H7 (cell line): ENCODE results near the gene PLXNA4. TPM values are rescaled to one million over a fixed set of nuclear protein-coding genes. Genes with fewer than 3 reads are reported as not detected.

Source experiments
- DNase-seq: peaks from one replicate; pipeline ENCODE4 v3.0.0; 2012
- H3K27me3 ChIP-seq: 2 replicates; pipeline ENCODE4 v1.6.0; 2011; ENCODE audit warnings: mild to moderate bottlenecking, low read length; ENCODE audit not compliant: control insufficient read depth, insufficient read depth
- H3K36me3 ChIP-seq: replicated peaks from 2 replicates; pipeline ENCODE4 v1.5.1; 2011; ENCODE audit warnings: low read length; ENCODE audit not compliant: control insufficient read depth, insufficient read depth
- H3K4me3 ChIP-seq: 2 replicates; pipeline ENCODE4 v1.5.1; 2011; ENCODE audit warnings: low read depth, mild to moderate bottlenecking, control low read depth, low read length, moderate library complexity; ENCODE audit not compliant: insufficient read depth
- total RNA-seq: library from RNA; depleted of rRNA; stranded (reverse); fragments of >200 nt; shearing (Covaris generic); gene quantifications from 2 replicates; pipeline ENCODE4 v1.2.3, GENCODE V29; 2014; rRNA removed

The PLXNA4 gene
- 0.59 and 1.0 TPM in 2 replicates for total RNA-seq

DNA sequence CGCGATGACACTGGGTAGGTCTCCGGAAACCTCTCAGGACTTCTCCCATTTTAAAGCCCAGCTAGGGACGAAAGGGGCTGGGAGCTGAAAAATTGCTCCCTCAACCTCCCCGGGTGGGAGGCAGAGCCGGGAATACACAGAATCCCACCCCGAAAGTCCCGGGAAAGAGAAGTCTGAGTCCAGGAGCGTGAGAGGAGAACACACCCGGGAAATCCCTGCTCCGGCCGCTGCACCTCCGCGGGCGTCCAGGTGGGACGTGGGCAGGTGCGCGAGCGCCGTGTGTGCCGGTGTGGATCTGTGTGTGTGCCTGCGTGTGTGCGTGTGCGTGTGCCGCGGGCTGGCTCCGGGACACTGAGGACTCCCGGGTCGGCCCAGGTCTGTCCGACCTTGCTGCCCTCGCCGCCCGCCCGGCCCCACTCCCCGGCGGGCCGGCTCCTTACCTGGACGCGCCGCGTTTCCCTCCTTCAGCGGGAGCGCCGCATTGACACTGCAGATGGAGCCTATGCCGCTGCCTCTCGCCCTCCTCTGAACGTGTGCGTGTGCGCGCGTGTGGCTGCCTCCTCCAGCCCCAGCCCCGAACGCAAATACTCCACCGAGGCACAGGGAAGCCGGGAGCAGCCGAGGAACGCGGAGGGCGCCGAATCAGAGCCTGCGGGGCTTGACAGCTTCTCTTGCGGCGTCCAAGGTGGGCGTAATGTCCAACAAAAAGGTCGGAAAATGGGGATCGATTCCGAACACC lies at the start of gene PLXNA4:
PLXNA4 (minus strand) TSS at position 489 of the 739 bp plus-strand sequence. CDS start 67,777 bp downstream, outside the sequence.
- Histone ChIP-seq H3K27me3 (peaks cover 67% of the 10 kb centered on the region), H3K36me3 (no peaks in the 10 kb centered on the region), H3K4me3 (peak within 1 kb of the TSS; percentile 40)
- peak; percentile 75 for DNase-seq

- Histone ChIP-seq H3K4me3 (no peak overlapping the region), H3K27me3 (no peaks in the 10 kb centered on the region), H3K36me3 (no peaks in the 10 kb centered on the region)
- DNase-seq: no peak
Measured at GRCh38 chr7:132625651-132626050, 49.4 kb upstream of the PLXNA4 start.

- H3K36me3 ChIP-seq: no peaks in the 10 kb centered on the region
- DNase-seq: no peak
- no peaks in the 10 kb centered on the region for H3K27me3 ChIP-seq
- no peak overlapping the region for H3K4me3 ChIP-seq
Measured at GRCh38 chr7:132622081-132622480, 45.8 kb upstream of the PLXNA4 start.

DNA sequence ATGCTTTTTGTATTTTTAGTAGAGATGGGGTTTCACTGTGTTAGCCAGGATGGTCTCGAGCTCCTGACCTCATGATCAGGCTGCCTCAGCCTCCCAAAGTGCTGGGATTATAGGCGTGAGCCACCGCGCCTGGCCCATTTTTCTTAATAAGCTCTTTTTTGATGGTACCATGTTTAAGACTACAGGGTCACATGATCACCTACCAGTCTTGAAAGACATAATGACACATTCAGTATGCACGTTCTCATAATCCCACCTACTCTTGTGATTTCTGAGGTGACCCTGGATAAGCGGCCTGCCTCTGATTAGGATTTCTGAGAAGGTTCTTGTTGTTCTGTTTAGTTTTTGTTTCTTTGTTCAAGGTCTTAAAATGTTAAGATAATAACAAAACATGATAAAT lies 43.7 kb upstream of the PLXNA4 start:
- Histone ChIP-seq H3K36me3 (no peaks in the 10 kb centered on the region), H3K27me3 (peaks cover 8% of the 10 kb centered on the region; the same call in 1 of the 2 replicates), H3K4me3 (no peak overlapping the region)
- no peak for DNase-seq

DNA sequence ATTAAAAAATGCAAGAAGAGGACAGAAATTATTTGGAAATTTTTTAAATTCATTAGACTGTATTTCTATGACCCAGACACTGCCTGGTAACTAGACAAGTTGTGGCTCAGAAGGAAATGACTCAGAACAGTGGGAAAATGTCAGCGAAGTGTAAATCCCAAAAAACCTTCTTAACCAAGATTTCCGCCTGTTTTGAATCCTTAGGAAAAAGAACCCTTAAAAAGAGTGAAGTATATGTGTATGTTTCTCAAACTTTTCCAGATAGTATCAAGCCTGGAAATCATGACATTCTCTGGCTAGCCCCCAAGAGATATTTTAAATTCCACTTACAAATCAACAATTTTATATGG lies 42.7 kb upstream of the PLXNA4 start:
- no peaks in the 10 kb centered on the region for H3K36me3 ChIP-seq
- H3K4me3 ChIP-seq: no peak overlapping the region
- DNase-seq: no peak
- peaks cover 8% of the 10 kb centered on the region; the same call in 1 of the 2 replicates for H3K27me3 ChIP-seq

DNA sequence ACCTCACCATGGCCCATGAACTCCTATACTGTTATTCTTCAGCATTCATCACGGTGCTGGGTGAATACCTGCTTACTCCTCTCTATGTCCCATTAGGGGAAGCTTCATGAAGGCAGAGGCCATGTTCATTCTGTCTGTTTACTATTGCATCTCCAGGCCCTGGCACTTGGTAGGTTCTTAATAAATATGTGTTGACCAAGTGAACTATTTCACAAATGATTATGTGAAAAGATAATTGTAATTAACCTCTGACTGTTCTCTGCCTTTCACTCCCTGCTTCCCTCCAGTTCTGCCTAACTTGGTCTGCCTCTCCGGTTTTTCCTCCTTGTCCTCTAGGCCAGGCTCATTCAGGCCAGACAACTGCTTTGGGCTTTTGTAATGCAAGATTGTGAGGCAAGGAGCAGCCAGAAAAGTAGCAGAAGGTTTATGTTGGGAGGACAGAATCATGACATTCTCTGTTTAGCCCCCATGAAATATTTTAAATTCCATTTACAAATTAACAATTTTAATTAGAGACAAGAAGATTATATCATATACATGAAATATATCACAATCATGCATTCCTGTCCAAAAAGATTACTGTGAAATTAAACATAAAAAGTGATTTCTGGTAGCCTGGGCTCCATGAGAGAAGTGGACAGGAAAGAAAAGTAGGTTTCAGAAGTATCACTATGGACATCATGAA lies 42.1 kb upstream of the PLXNA4 start:
- H3K36me3 ChIP-seq: no peaks in the 10 kb centered on the region
- peak; percentile 46 for DNase-seq
- H3K27me3 ChIP-seq: peaks cover 8% of the 10 kb centered on the region; the same call in 1 of the 2 replicates
- no peak overlapping the region for H3K4me3 ChIP-seq

DNA sequence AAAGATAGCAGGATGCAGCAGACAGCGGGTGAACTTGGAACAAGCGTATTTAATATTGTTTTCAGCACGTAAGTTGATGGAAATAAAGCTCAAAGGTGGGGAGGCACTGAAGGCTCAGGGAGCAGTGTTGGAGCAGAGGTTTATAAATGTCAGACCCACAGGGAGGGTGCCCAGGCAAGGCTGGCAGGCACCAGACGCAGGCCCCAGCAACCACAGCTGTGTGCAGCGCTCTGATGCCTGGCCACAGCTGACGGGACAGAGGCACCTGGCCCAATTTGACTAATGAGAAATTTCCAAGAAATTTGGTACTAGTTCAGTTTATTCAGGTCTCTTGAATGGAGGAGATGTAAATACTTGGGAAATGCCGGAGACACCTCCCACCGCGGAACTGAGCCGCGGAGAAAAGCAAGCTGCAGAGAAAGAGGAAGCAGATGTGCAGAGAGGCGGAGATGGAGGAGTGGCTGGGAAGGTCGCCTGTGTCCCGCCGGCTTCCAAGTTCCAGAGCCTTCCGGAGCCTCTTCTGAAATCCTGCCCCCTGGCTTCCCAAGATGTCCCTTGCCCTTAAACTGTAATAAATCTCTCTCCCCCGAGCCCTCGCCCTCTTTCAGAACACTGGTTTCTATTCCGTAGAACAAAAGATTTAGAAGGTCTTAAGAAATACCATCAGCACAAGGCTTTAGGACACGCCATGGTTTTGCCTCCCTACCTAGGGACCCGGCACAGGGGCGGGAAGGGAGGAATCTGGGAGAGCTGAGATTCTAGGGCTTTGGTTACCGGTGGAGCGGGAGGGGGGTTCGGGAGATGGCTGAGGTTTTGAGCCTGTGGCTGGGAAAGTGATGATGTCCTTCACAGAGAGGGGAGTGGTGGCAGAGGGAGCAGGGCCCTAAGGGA lies 38.4 kb upstream of the PLXNA4 start:
- no peaks in the 10 kb centered on the region for H3K36me3 ChIP-seq
- H3K4me3 ChIP-seq: peak overlapping the region; percentile 50
- DNase-seq: peak; percentile 86
- peaks cover 8% of the 10 kb centered on the region; the same call in 1 of the 2 replicates for H3K27me3 ChIP-seq

- peaks cover 8% of the 10 kb centered on the region; the same call in 1 of the 2 replicates for H3K27me3 ChIP-seq
- DNase-seq: no peak
Measured at GRCh38 chr7:132613737-132614136, 37.5 kb upstream of the PLXNA4 start.

GRCh38 chr7:132610995-132611394 lies 34.7 kb upstream of the PLXNA4 start:
- DNase-seq: no peak
- H3K27me3 ChIP-seq: peaks cover 6% of the 10 kb centered on the region; the same call in 1 of the 2 replicates
- H3K36me3 ChIP-seq: no peaks in the 10 kb centered on the region
- no peak overlapping the region for H3K4me3 ChIP-seq

More at GRCh38 chr7:132613737-132614136, 37.5 kb upstream of the PLXNA4 start:
- Histone ChIP-seq H3K4me3 (no peak overlapping the region), H3K36me3 (no peaks in the 10 kb centered on the region)

- DNase-seq: no peak
- H3K4me3 ChIP-seq: no peak overlapping the region
- H3K36me3 ChIP-seq: no peaks in the 10 kb centered on the region
- H3K27me3 ChIP-seq: no peaks in the 10 kb centered on the region; the same call in 1 of the 2 replicates
Measured at GRCh38 chr7:132609906-132610520, 33.7 kb upstream of the PLXNA4 start.

GRCh38 chr7:132609222-132609621 lies 33.0 kb upstream of the PLXNA4 start:
- DNase-seq: no peak
- Histone ChIP-seq H3K4me3 (no peak overlapping the region), H3K27me3 (no peaks in the 10 kb centered on the region), H3K36me3 (no peaks in the 10 kb centered on the region)

DNA sequence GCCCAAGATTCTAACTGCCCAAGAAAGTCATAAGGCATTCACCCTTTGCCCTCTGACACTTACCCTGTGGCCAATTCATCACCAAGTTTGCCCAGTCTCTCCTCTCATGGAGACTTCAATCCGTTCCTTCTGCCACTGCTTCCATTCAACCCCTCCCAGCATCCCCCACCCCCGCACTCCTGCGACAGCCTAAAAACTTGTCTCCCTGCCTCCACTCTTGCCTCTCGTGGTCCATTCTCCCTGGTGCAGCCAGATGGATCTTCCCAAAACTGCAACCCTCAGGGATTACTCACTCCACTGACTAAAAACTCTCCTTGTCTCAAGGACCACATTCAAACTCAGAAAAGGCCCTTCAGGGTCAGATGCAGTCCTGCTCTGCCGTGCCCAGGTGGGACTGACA lies 32.3 kb upstream of the PLXNA4 start:
- Histone ChIP-seq H3K36me3 (no peaks in the 10 kb centered on the region), H3K4me3 (no peak overlapping the region), H3K27me3 (no peaks in the 10 kb centered on the region)
- no peak for DNase-seq

GRCh38 chr7:132607656-132608055 lies 31.4 kb upstream of the PLXNA4 start:
- Histone ChIP-seq H3K36me3 (no peaks in the 10 kb centered on the region), H3K4me3 (no peak overlapping the region), H3K27me3 (no peaks in the 10 kb centered on the region; the same call in 1 of the 2 replicates)
- no peak for DNase-seq

- no peak for DNase-seq
- Histone ChIP-seq H3K27me3 (peaks cover 1% of the 10 kb centered on the region; the same call in 1 of the 2 replicates), H3K4me3 (no peak overlapping the region), H3K36me3 (no peaks in the 10 kb centered on the region)
Measured at GRCh38 chr7:132604121-132604520, 27.9 kb upstream of the PLXNA4 start.
